ENCODE measurements around the gene HYKK.
A peak's percentile ranks its signal among the peaks of the same experiment; 100 is the strongest.
"Not testable (repeated sequence)": the region's sequence is repeated elsewhere in the genome, so short reads cannot be mapped to it uniquely, and the experiment has no call there.

The HYKK gene, protein sequence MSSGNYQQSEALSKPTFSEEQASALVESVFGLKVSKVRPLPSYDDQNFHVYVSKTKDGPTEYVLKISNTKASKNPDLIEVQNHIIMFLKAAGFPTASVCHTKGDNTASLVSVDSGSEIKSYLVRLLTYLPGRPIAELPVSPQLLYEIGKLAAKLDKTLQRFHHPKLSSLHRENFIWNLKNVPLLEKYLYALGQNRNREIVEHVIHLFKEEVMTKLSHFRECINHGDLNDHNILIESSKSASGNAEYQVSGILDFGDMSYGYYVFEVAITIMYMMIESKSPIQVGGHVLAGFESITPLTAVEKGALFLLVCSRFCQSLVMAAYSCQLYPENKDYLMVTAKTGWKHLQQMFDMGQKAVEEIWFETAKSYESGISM

DNA sequence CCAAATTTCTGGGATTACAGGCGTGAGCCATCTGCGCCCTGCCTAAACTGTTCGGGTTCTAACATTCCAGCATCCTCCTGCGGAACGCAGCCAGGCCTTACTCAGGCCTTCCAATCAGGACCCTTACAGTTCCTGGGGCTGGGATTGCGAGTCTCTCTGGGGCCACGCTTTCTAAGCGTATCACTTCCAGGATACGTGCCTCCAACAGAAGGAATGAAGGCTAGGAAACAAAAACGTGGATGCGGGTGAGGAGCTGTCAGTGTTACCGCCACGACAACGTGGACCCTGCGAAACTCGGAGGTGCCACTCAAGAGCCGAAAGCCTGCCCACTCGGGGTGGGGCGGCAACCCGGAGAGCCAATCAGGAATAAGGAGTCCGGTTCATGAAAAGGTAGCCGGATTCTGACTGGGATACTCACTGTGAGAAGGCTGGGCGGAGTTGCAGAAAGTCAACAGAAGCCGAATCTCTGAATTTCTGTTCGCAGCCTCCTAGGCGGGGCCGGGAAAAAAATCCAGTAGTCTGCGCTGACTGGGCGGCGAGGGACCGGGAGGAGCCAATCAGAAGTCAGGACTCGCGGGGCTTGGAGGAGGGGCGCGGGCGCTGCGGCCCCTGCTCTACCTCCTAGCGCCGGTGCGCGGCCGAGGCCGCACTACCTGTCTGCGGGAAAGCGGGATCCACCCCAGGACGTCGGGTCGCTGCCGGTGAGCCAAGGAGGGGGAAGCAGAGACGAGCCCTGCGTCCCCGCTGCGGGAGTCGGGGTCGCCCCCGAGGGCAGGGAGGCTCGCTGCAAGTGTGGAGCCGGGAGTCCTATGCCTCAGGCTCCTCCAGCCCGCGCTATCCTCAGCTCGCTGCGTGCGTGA, at the start of gene HYKK:
Gene HYKK (plus strand): TSS at position 607 of the 860 bp plus-strand sequence. CDS start 5,512 bp downstream, outside the sequence.
- DNase-seq = peak; percentile 98

DNA sequence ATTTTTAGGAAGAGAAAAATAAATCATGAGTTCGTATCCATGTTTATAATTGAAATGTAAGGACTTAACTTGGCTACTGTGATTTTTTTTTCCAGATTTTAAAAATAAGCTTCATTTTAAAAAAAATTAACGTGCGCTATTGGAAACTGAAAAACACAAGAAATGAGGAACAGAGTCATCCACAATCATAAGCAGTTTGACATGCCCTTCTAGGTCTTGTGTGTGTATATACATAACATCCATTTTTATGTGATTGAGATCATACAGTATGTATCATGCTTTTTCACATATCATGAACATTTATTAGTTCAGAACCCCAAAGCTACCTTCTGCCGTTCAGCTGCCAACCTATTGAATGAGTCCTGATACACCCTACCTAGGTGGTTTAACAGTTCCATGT, 46.6 kb upstream of the HYKK start:
- no peak for DNase-seq

DNA sequence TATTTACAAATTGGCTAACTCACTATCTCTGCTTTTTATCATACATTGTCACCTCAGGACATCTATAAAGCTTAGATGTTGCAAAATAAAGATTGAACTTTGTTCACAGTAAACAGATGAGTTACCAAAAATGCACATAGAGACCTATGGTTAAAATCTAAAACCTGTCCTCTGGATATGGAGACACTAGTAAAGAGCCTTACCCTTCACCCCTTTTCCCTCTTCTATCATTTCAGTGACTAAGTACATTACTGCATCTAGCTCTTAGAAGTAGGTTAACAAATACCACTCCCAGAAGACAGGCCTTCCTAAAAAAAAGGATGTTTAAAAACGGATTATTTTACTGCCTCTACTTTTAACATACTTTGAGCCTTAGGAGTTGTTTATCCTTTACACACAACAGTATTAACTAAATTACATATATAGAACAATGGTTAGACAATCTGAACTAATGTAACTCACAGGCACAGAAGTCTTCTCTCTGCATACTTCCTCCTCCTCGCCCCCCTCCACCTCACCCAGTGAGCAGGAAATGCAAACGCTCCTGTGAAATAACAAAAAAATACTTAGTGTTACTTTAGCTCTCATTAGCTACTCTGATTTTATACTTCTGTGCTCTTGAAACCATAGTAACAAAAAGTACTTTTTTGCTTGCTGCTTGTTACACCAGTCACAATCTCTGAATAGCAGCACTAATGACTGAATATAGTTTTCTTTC, 46.0 kb upstream of the HYKK start:
- DNase-seq = no peak

DNA sequence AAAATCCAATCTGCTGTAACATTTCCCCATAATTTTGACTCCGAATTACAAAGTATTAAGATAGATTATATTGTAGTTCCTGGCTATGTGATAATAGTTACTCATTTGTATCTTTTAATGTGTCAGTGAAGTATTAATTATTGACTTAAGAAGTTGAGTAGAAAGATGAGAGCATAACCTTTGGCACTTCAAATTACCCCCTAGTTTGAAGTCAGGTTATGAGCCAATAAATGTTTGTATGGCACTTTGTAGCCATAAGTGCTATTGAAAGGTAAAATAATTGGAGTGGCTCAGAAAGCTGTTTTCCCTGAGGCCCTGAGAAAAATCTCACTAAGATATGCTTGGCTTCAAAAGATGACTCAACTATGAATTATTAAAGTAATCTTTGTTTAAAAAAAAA, 38.3 kb upstream of the HYKK start:
- no peak for DNase-seq

DNA sequence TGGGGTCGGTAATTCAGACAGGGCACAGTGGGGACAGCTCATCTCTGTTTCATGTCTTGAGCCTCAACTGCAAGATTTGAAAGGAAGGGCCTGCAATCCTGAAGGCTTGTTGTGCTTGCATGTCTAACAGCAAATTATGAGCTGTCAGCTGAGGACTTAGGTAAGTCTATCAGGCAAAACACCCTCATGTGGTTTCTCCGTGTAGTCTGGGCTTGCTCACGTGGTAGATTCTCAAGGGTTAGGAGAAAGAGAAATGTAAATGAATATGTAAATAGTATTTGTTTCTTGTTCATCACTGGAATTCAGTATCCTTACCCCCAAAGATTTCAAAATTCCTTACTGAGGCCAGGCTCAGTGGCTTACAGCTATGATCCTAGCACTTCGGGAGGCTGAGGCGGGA, 30.1 kb upstream of the HYKK start:
- no peak for DNase-seq

DNA sequence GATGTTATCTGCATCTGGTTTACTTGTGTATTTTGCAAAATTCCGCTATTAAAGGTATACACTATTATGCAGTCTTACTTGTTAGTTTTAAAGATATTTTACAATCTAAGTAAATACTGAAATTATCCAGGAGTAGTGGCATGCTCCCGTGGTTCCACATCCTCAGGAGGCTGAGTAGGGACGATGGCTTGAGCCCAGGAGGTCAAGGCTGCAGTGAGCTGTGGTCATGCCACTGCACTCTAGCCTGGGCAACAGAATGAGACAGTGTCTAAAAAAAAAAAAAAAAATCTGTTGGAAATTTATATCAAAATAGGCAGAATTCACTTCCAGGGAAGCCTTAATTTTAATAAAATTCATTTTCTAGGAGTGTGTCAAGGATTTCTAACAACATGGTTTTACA, 27.7 kb upstream of the HYKK start:
- no peak for DNase-seq

DNA sequence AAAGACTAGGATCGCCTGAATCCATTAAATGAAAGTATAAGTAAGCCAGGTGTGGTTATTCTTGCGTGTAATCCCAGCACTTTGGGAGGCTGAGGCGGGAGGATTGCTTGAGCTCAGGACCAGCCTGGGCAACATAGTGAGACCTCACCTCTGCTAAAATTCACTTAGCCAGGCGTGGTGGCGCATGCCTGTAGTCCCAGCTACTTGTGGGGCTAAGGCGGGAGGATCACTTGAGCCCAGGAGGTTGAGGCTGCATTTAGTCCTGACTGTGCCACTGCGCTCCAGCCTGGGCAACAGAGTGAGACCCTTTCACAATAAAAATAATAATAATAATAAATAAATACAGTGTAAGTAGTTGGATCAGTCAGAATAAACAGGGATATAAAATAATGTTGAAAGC, 25.5 kb upstream of the HYKK start:
- DNase-seq = no peak

DNA sequence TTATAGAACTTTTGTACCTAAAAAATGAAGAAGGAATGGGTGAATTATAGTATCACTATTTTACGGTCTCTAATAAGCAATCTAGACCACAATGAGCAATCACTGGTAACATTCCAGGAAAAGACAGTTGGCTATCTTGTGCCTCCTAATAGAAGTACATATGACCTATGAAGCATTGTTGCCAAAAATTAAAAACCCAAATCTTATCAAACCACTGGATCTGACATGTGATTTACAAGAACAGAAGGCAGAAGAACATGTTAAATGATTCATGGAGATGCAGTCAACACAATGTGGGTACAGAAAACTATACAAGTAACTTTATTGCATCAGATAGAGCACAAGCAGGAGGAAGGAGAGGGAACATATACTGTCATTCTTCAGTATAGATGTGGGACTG, 14.5 kb upstream of the HYKK start:
- no peak for DNase-seq

DNA sequence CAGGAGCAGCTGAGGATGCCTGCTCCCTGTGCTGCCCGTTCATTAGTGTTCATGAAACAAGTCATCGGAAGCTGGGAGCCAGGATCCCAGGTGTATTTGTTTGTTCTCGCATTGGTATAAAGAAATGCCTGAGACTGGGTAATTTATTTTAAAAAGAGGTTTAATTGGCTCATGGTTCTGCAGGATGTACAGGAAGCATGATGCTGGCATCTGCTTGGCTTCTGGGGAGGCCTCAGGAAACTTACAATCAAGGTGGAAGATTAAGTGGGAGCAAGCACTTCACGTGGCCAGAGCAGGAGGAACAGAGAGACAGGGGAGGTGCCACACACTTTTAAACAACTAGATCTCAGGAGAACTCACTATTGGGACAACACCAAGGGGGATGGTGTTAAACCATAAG, 5.5 kb upstream of the HYKK start:
- DNase-seq = no peak

DNA sequence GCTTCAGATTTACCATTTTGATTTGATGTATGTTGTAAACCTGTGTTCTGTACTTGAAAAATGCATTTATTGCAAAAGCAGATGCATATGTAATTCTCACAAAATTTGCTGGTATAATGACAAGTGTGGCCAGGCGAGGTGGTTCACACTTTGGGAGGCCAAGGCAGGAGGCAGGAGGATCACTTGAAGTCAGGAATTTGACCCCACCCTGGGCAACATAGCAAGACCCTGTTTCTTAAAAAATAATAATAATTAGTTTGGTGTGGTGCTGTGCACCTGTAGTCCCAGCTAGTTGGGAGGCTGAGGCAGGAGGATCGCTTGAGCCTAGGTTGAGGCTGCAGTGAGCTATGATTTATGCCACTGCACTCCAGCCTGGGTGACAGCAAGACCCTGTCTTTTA, 4.7 kb upstream of the HYKK start:
- no peak for DNase-seq

DNA sequence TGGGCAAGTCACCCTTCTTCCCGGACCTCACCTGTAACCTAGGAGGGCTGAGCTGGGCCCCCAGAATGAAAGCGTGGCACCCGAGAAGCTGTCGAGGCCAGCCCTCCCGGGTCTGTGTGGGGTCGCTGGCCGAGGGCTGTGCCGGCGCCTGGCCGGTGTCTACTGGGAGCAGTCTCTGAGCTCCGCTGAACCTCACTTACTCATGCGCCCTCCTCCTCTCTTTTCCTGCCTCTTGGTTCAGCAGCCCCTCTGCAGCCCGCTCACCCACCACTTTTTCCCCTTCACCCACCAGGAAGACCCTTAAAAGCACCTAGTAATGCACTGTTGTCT, 419 bp downstream of the HYKK start:
- no peak for DNase-seq

DNA sequence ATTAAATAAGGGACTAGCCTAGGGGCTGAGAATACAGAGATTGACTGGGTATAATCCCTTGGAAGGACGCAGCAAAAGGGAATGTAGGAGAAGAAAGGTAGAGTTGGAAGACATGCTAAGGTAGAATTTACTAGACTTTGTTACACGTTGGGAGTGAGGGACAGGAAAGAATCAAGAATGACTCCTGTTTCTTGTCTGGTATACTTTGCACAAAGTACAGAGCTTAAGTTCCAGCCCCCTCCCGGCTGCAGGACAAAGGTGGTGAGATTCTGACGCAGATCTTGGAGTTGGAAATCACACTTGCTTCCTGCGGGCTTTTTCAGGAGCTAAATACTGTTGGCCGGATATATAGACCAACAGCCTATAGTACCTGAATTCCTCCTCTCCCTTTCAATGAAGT, 895 bp downstream of the HYKK start:
- no peak for DNase-seq

DNA sequence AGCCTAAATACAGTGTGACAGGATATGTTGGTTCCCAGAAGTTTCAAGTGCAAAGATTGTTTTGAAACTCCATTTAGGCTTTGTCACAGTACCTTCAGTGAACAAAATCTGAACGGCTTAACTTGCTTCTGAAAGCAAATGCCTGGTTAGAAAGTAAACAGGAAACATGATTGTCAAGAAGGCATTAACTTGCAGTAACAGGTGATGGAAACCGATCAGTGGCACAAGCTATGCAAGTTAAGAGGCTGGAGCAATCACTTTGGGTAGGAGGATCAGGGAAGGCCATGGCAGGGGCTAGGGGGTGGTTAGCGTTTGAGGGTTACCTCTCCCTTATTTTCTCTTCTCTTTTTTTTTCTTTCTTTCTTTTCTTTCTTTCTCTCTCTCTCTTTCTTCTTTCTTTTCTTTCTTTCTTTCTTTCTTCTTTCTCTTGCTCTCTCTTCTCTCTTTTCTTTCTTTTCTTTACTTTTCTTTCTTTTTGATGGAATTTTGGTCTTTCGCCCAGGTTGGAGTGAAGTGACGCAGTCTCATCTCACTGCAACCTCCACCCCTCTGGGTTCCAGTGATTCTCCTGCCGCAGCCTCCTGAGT, 2.4 kb downstream of the HYKK start:
- no peak for DNase-seq

DNA sequence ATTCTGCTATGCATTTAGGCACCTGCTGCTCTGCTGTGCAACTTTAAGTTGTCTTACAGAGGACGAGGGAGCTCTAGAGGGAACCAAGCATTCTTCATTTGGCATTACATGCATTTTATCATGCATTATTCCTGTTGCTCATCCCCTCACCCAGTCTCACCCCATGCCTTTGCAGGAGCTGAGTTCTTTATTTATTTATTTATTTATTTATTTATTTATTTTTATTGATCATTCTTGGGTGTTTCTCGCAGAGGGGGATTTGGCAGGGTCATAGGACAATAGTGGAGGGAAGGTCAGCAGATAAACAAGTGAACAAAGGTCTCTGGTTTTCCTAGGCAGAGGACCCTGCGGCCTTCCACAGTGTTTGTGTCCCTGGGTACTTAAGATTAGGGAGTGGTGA, 12.7 kb downstream of the HYKK start:
- not testable (repeated sequence) for DNase-seq

DNA sequence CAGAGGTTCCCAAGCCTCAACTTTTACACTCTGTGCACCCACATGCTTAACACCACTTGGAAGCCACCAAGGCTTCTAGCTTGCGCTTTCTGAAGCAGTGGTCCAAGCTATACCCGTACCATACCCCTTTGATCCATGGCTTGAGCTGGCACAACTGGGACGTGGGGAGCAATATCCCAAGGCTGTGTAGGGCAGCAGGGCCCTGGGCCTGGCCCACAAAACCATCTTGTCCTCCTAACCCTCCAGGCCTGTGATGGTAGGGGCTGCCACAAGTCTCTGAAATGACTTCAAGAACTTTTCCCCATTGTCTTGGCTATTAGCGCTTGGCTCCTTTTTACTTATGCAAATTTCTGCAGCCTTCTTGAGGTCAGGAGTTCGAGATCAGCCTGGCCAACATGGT, 16.9 kb downstream of the HYKK start:
- DNase-seq = no peak

DNA sequence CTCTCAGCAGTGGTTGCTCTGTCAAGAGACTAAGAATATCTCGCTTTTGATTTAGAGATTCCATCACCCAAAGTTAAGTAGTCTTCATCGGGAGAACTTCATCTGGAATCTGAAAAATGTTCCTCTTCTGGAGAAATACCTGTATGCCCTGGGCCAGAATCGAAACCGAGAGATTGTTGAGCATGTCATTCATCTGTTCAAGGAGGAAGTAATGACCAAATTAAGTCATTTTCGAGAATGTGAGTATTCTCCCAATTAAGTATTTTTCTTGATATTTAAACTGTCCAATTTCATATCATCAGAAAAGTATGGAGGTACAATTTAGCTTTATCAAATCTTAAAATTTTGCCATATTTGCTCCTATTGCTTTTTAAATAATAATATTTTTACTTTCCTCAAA, 19.9 kb downstream of the HYKK start:
- no peak for DNase-seq

DNA sequence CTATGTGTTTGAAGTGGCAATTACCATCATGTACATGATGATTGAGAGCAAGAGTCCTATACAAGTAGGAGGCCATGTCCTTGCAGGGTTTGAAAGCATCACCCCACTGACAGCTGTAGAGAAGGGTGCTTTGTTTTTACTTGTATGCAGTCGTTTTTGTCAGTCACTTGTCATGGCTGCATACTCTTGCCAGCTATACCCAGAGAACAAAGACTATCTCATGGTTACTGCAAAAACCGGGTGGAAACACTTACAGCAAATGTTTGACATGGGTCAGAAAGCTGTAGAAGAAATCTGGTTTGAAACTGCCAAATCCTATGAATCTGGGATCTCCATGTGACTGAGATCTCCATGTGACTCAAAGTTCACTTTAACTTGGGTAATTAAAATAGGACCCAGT, 26.0 kb downstream of the HYKK start:
- DNase-seq = no peak

DNA sequence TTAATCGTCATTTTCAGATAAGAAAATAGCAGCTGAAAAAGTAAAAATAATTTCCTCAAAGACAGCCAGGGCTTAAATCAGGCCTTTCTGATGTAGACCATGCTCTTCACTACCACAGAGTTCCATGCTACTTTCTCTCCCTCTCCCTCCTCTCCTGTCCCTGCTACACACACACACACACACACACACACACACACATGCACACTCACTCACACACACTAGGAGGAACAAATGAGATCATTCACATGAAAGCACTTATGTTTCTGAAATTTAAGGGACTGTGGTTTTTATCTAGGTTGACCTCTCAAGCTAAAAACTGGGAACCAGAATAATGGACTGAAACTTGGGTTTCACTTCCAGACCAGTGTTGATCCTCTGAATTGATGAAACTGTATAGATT, 28.8 kb downstream of the HYKK start:
- no peak for DNase-seq

DNA sequence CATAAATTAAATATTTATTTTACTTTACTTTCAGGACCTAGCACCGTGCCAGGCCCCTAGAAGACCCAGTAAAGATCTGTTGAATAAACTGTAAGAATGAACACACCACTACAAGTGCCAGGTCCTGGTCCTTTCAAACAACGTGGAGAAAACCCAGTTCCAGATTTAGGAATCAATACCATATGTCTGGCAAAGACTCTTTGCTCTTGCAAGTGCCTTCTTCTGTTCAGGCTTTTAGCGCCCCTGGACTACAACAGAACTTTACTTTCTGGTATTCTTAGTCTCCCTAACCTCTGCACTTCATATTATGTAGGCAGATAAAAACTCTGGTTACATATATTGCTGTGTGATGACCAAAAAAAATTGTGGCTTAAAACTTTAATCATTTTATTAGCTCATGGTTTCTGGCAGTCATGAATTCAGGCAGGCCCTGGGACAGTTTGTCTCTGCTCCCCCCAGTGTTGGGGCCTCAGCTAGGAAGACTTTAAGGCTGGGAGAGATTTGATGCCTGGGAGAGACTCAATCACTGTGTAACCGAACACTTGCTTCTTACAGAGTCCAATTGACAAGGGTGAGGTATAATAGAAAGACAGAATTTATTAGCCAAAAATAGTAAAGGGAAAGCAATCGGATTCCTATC, 30.0 kb downstream of the HYKK start:
- no peak for DNase-seq

DNA sequence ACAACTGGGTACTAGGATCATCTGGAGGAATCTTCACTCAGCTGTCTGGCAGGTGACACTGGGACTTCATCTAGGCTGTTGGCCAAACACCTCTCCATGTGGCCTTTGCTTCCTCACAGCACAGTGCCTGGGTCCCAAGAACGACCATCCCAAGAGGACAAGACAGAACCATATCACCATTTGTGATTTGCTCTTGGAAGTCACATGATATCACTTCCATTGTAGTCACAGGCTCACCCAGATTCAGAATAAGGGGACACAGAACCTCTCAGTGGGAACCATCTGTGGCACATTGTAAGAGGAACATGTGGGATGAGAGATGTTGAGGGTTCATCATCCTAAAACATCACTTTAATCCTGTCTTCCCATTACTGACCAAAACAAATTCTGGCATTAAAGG, 31.0 kb downstream of the HYKK start:
- no peak for DNase-seq

DNA sequence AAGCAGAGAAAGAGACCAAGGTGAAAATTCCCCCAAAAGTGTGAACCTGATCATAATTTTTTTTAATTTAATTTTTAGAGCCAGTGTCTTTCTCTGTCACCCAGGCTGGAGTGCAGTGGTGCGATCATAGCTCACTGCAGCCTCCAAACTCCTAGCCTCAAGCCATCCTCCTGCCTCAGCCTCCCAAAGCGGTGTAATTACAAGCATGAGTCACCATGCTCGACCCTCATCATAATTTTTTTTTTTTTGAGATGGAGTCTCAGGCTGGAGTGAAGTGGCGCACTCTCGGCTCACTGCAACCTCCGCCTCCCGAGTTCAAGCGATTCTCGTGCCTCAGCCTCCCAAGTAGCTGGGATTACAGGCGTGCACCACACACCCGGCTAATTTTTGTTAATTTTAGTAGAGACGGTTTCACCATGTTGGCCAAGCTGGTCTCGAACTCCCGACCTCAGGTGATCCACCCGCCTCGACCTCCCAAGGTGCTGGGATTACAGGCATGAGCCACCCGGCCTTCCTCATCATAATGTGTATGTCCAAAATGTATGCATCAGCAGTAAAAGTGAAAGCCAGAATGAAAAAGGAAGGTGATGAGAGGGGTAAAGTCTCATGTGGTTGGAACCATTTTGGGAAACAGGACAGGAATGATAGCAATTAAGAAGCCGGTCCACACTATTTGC, 32.2 kb downstream of the HYKK start:
- DNase-seq = not testable (repeated sequence)

DNA sequence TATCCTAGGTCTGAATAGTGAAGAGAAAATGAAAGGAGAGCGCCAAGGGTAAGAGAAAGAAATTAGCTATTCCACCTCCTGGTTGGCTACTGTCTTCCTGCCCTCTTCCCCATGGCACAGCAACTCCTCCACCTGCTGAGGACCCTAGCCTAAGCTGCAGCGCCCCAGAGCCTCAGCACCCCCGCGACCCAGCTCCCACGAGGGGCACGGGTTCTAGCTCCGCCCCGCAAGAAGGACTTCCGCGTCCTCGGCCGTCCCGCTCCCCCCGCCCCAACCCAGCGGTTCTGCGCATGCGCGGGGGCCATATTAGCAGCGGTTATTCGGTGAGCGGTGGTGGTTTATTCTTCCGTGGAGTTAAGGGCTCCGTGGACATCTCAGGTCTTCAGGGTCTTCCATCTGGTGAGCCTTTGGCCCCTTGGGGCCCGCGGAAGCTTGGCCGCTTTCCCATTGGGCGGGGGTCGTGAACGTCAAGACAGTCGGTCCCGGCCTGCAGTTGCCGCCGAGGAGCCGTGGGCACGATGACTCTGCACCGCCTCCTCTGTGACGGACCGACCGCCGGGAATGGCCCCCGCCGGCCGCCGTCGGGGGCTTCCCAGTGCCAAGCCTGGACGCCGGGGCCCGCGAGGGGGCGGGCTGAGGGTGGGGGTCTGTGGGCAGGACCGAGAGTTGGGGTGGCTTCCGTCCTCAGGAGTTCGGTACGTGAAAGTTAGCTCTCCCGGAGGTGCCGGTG, 32.9 kb downstream of the HYKK start, which contains the start of gene PSMA4:
Gene PSMA4 (plus strand): TSS at position 304 of the 730 bp plus-strand sequence. CDS start 1,484 bp downstream, outside the sequence.
- peak; percentile 81 for DNase-seq
